ENCODE measurements around the gene MICAL2.

Gene MICAL2

DNA sequence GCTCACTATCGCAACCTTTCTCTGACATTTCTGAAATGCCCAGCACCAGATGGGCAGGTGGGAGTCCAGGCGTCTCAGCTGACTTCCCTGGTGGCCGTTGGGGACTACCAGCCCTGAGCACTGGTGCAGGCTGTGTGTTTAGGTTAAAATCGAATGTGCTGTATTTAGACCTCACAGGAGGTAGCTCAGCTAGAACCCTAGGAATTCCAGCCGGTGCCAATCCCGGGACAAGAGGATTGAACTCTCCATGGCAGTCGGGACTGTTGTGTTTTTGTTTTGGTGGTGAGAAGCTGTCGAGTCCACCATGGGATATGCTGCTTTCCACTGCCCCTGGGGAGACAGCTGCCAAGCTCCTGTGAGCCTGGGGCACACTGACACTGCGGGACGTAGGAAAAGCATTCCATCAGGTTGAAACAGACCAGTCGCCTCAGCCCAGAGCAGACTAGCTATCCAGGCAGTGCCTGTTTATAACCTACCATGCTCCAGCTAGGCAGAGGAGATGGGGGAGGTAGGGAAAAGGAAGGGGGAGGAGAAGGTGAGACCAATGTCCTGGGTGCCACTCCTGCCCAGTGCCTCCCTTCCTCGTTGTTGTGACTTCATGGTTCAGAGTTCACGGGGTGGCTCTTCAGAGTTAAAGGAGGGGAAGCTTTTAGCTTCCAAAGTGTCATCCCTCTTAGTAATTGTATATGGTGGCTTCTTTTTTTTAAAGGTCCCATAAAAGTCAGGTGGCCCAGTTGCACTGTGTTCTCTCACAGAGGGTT is 53.0 kb downstream of the MICAL2 start:
- no peak for DNase-seq (ENCODE audit: low read depth in 1 of 2, low spot score in 1 of 2)
- TF ChIP-seq JUND (IDR thresholded peaks at IDR 0.05; ENCODE audit: low read depth), result no peak
- in situ Hi-C loops (cut with HindIII; ENCODE audit: low pct_unique_long_range_greater_than_20kb, low sequenced_read_pairs), result no loop called here

DNA sequence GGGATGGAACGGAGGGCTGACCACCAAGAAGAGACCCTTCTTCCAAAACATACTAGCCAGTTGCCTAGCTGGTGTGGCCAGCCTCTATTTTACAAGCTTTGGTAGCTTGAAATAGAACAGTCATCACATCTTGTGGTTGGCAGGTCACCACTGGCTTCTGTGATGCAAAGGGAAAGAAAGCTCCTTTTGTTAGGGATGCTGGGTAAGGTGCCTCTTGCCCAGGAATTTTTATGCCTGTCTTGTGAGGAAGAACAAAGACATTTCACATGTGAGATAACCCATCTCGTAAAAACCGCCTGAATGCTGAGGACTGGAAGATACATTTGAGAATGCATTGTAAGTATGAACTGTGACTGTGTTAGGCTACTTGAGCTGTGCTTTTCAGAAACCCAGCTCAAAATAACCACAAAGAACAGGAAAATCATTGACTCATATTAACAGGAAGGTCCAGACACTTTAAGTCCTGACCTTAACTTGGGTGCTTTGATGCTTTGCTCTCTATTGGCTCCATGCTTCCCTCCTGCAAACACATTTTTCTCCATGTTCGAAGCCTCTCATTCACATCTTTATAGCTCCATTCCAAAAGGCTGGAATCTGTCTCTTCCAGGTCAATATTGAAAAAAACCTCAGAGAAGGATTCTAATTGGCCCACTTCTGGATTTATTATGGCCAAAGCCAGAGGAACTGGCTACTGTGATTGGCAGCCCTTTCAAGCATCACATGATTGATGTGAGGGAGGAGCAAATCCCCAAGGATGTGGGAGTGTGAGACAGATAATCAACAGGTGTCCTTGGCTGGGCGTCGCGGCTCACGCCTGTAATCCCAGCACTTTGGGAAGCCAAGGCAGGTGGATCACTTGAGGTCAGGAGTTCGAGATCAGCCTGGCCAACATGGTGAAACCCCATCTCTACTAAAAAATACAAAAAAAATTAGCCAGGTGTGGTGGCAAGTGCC is 53.9 kb downstream of the MICAL2 start:
- no peak for TF ChIP-seq JUND (IDR thresholded peaks at IDR 0.05; ENCODE audit: low read depth)
- in situ Hi-C loops (cut with HindIII; ENCODE audit: low pct_unique_long_range_greater_than_20kb, low sequenced_read_pairs), result no loop called here
- peak in 1 of 2 experiments; percentile 16 for DNase-seq (ENCODE audit: low read depth in 1 of 2, low spot score in 1 of 2)

DNA sequence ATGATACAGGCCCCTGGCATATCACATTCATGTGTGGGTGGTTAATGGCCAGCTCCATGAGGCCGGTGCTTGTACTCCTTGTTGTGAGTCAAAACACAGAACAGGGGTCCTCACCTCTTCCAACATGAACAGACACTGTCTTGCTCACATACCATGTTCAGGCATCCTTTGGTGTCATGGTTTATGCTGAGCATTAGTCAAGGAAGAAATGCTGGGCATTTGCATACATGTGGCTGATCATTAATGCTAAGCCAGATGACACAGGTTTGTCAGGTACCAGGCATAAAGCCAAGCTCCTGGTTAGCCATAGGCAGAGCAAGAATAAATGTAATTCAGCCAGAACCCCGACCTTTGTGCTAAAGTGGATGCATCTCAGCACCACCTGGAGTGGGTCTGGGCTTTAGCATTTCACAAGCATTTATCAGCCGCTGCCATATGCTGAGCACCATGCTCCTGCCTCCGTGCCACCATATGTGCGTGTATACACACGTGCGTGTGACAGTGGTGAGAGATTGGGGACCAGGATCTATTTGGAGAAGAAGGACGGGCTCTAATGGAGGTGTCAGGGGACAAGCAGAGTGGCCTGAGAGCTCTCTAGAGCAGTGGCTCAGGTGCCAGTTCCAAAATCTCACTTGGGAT is 55.0 kb downstream of the MICAL2 start:
- no peak for DNase-seq (ENCODE audit: low read depth in 1 of 2, low spot score in 1 of 2)
- in situ Hi-C loops (cut with HindIII; ENCODE audit: low pct_unique_long_range_greater_than_20kb, low sequenced_read_pairs), result no loop called here
- no peak for TF ChIP-seq JUND (IDR thresholded peaks at IDR 0.05; ENCODE audit: low read depth)

DNA sequence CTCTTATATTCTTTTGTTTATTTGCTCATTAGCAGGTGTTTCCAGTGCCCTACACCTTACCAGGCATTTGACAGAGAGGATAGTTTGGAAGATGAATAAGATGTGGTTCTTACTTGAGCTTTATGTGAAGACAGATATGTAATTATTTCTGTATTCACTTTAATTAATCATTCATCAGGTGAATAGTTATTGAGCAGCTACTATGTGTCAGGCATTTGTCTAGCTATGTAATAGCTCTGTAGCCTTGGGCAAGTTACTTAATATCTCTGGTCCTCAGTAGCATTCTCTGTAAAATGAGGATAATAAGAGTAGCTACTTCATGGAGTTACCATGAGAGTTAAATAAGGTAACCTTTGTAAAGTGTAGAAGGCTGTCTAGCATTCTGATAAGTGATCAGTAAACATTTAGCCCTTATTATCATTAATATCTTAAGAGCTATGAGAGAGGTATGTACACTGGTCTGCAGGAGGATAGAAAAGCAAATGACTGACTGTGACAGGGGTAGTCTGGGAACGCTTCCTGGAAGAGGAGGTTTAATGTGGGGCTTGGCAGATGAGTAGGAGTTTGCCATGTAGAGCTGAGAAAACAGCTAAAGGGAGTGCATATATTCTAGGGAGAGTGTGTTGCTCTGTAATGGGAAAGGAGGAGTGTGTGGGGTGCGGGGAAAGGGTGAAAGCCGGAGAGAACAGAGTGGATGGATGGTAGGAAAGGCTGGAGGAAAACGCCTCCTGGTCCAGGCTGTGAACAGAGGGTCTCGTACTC is 56.1 kb downstream of the MICAL2 start:
- TF ChIP-seq JUND (IDR thresholded peaks at IDR 0.05; ENCODE audit: low read depth), result no peak
- no peak for DNase-seq (ENCODE audit: low read depth in 1 of 2, low spot score in 1 of 2)
- in situ Hi-C loops (cut with HindIII; ENCODE audit: low pct_unique_long_range_greater_than_20kb, low sequenced_read_pairs), result no loop called here

DNA sequence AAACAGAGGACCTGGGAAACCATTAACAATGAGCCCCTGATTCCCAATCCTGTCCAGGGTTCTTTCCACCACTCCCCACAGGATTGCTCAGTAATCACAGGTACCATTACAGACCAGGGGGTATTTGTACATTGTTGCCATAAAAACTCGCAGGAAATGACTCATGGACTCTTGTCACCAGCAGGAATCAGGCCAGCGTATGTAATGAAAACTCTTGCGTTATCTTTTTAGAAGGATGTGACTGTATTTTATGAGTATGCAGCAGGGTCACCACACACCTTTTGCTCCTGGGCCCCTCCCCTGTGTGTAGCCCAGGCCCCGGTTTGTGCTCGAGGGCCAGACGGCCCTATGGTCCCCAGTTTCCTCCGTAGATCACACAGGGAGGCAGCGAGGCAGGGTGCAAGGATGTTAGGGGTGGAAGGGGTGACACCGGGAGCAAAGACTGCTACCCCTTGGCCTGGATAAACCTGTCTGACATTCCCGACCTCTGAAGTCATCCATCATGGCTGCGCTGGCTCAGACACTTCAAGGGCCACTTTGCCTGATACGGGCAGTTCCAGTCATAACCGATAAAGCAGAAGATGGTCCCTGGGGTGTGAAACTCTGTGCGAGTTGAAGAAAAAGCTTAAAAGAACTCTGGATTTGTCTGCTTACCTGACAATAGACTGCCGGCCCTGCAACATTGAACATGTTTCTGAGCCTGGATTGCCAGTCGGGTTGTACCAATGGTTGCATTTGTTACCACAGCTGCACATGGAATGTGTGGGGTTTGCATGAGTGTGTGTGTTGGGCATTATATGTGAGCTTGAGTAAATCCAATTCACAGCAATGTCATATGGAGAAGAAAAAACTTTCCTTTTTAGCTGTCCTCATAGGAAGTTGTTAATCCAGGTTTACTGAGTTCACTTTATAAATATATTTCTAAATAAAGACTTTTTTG is 56.9 kb downstream of the MICAL2 start:
- no peak for TF ChIP-seq JUND (IDR thresholded peaks at IDR 0.05; ENCODE audit: low read depth)
- in situ Hi-C loops (cut with HindIII; ENCODE audit: low pct_unique_long_range_greater_than_20kb, low sequenced_read_pairs), result no loop called here
- no peak for DNase-seq (ENCODE audit: low read depth in 1 of 2, low spot score in 1 of 2)

DNA sequence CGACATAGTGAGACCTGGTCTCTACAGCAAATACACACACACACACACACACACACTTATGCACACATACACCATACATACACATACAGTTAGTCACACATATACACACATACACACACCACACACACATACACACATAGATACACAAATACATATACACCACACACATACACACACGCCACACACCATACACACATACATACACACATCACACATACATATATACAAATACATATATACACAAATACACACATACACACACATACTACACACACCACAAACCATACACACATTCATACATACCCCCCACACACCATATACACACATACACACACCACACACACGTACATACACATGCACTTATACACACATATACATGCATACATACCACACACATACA is 57.7 kb downstream of the MICAL2 start:
- in situ Hi-C loops (cut with HindIII; ENCODE audit: low pct_unique_long_range_greater_than_20kb, low sequenced_read_pairs), result no loop called here
- no peak for TF ChIP-seq JUND (IDR thresholded peaks at IDR 0.05; ENCODE audit: low read depth)
- DNase-seq (ENCODE audit: low read depth in 1 of 2, low spot score in 1 of 2), result no peak

DNA sequence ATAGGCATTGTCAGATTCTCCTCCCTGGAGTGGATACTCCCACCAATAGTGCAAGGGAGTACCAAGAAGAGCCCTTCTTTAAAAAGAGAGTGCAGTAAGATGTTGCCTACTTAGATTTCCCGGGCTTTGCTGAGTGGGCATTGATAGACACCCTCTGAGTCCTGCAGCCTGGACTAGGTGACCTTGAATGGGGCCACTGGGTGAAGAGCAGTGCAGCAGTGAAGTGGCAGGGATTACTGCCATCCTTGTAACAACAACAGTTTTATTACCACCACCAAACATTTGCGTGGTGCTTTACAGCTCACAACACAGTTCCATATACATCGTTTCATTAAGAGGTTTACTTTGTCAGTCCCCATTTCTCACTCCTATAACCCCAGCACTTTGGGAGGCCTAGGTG is 59.4 kb downstream of the MICAL2 start:
- TF ChIP-seq JUND (IDR thresholded peaks at IDR 0.05; ENCODE audit: low read depth), result no peak
- in situ Hi-C loops (cut with HindIII; ENCODE audit: low pct_unique_long_range_greater_than_20kb, low sequenced_read_pairs), result no loop called here
- no peak for DNase-seq (ENCODE audit: low read depth in 1 of 2, low spot score in 1 of 2)

DNA sequence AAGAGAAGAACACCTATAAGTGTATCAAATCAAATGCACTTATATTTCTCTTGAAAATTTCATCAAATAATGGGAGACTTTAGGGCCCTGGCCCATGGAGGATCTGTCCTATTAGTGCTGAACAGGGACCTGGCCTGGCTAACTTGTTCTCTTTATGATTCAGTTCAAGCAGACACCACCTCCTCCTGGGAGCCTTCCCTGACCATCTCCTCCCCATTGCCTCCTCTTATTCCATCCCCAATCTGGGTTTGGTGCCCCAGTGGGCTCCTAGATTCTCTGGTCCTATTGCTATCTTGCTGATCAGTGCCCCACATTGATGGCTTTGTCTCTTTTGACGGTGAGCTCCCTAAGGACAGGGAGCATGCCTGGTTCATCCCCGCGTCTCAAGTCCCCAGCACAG is 60.1 kb downstream of the MICAL2 start:
- no peak for DNase-seq (ENCODE audit: low read depth in 1 of 2, low spot score in 1 of 2)
- TF ChIP-seq JUND (IDR thresholded peaks at IDR 0.05; ENCODE audit: low read depth), result no peak
- in situ Hi-C loops (cut with HindIII; ENCODE audit: low pct_unique_long_range_greater_than_20kb, low sequenced_read_pairs), result no loop called here

DNA sequence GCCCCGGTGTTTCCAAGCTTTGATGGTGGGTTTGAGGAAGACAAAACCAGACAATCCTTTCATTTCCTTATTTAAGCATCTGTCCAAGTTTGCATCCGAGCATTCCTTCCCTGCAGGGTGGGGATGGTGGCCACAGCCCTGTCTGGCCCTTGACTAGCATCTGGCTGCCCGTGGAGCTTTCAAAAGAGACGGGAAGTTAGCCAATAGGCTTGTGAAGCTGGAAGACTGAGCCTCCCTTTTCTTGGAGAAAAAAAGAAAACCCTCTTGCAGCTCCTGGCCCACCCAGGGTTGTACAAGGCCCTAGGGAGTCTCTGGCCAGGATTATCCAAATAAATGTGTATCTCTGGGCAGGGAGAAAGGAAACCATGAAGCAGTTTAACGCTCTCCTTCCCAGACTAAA is 60.6 kb downstream of the MICAL2 start:
- in situ Hi-C loops (cut with HindIII; ENCODE audit: low pct_unique_long_range_greater_than_20kb, low sequenced_read_pairs), result no loop called here

DNA sequence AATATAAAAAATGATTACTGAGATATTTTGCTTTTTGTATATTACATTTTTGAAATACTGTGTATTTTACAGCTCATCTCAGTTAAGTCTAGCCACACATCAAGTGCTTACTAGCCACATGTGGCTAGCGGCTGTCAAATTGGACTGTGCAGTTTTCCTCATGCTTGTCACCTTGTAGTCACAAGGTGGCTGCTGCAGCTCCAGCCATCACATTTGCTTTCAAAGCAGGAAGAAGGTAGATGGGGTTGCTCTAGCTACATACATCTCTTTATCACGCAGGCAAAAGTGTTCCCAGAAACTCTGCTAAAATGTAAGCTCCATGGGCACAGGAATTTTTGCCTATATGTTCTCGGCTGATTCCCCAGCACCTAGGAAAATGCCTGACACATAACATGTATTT is 61.5 kb downstream of the MICAL2 start:
- in situ Hi-C loops (cut with HindIII; ENCODE audit: low pct_unique_long_range_greater_than_20kb, low sequenced_read_pairs), result no loop called here
- no peak for TF ChIP-seq JUND (IDR thresholded peaks at IDR 0.05; ENCODE audit: low read depth)
- DNase-seq (ENCODE audit: low read depth in 1 of 2, low spot score in 1 of 2), result no peak

More for the DNA sequence above, 60.6 kb downstream of the MICAL2 start:
- no peak for DNase-seq (ENCODE audit: low read depth in 1 of 2, low spot score in 1 of 2)
- no peak for TF ChIP-seq JUND (IDR thresholded peaks at IDR 0.05; ENCODE audit: low read depth)

DNA sequence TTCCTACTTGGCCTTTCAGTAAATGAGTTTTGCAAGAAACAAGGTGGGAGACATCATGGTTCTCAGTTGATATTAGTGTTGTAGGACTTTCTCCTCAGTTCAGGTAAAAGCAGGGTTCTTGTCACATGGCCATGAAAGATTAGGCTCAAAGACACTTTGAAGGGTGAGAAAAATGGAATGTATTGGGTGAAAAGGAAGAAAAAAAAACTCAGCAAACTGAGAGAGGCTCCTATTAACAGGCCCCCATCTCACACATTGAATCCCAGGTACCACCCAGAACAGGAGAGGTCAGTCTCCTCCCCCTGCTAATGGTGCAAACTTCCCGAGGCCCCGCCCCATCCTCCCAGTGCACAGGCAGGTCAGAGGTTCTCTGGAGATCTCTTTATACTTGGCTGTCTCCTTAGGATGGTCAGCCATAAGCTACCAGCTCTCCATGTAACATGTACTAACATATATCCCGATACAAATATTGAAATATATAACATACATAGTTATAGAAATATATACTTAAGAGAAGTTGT is 62.2 kb downstream of the MICAL2 start:
- DNase-seq (ENCODE audit: low read depth in 1 of 2, low spot score in 1 of 2), result no peak
- no peak for TF ChIP-seq JUND (IDR thresholded peaks at IDR 0.05; ENCODE audit: low read depth)
- in situ Hi-C loops (cut with HindIII; ENCODE audit: low pct_unique_long_range_greater_than_20kb, low sequenced_read_pairs), result no loop called here

Measured in T47D (cell line).